SK-N-DZ (cell line): Measurements from ENCODE around the gene SPATA16.

Experiments used
- DNase-seq: peaks from one replicate; pipeline ENCODE4 v3.0.0-alpha.2; 2015; ENCODE audit warnings: low spot score

The SPATA16 gene

GRCh38 chr3:172840463-172840862 is 300.6 kb downstream of the SPATA16 start:
- DNase-seq = no peak

GRCh38 chr3:172839679-172840078 is 301.4 kb downstream of the SPATA16 start:
- no peak for DNase-seq
